HG03139 (cell line): ENCODE data around the gene SLC4A3.
"Not testable (repeated sequence)": the region's sequence is repeated elsewhere in the genome, so short reads cannot be mapped to it uniquely, and the experiment has no call there.

Source experiments
- ATAC-seq: cut with Tn5 transposase; IDR thresholded peaks from one replicate; pipeline ENCODE4 v1.9.1; 2021; ENCODE audit not compliant: unreplicated experiment

SLC4A3 gene

DNA sequence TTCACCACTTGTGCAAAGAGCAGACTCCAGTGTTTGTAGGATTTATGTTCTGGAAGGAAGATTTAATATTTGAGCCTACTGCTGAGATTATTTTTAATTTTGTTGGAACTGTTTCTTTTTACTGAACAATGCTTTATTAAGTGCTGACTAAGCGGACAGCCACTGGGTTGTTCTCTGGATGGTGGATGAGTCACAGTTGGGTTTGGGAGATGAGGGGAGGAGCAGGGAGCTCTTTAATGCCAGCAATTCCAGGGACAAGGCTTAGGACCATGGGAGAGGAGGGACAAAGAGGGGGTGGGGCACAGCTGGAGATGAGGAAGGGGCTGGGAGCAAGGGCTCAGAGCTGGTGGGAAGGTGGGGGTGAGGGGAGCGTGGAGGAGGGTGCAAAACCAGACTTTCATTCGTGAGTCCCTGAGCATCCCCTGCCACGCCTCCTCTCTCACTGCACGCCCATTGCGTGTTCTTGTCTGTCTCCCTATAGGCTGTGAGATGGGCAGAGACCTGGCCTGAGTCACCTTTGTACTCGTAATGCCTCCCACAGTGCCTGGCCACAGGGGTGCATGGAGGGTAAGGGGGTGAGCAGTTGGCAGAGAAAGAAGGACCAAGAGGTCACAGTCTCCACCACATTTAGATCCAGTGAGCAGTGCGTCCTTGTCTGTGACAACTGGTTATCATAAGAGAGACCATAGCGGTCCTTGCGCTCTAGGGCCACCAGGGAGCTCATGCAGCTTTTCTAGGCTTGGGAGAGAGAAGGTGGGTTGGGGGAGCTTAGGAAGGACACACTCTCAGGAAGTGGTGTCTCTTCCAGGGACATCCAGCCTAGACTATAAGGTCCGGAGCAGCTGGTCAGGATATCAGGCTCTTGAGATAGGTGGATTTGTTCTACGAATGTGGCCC lies 18.4 kb downstream of the SLC4A3 start:
- ATAC-seq: no peak

- no peak for ATAC-seq
Measured at GRCh38 chr2:219648176-219648575, 20.7 kb downstream of the SLC4A3 start.

DNA sequence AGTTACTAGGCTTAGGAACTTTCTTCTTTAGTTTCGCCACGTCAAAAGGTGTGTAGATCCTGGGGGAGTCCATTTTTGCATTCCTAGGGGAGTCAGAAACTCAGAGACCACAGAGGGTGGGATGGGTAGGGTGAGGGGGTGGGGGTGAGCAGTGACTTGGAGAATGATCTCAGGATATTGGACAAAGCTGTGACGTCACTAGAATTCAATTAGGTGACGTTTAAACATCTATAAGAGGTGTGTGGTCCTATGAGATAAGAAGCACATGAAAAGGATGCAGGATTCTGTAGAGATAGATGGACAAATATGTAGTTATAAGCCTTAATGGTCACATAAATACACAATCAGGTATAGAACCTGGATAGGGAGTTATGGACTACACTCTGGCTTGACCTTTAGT lies 21.5 kb downstream of the SLC4A3 start:
- no peak for ATAC-seq

- ATAC-seq: no peak
Measured at GRCh38 chr2:219650426-219651248, 23.2 kb downstream of the SLC4A3 start.

- not testable (repeated sequence) for ATAC-seq
Measured at GRCh38 chr2:219651656-219652055, 24.2 kb downstream of the SLC4A3 start.

DNA sequence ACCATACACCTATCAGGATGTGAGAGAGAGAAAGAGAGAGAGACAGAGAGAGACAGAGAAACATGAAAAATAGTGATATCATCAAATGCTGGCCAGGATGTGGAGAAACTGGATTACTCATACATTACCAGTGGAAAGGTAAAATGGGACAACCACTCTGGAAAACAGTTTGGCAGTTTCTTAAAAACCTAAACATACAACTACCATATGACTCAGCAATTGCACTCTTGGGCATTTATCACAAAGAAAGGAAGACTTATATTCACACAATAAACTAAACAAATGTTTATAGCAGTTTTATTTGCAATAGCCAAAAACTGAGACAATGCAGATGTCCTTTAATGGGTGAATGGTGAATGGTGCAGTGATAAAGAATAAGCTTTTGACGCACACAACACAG lies 29.1 kb downstream of the SLC4A3 start:
- no peak for ATAC-seq

- no peak for ATAC-seq
Measured at GRCh38 chr2:219658196-219658846, 30.9 kb downstream of the SLC4A3 start.

- ATAC-seq: no peak
Measured at GRCh38 chr2:219658874-219659273, 31.4 kb downstream of the SLC4A3 start.

DNA sequence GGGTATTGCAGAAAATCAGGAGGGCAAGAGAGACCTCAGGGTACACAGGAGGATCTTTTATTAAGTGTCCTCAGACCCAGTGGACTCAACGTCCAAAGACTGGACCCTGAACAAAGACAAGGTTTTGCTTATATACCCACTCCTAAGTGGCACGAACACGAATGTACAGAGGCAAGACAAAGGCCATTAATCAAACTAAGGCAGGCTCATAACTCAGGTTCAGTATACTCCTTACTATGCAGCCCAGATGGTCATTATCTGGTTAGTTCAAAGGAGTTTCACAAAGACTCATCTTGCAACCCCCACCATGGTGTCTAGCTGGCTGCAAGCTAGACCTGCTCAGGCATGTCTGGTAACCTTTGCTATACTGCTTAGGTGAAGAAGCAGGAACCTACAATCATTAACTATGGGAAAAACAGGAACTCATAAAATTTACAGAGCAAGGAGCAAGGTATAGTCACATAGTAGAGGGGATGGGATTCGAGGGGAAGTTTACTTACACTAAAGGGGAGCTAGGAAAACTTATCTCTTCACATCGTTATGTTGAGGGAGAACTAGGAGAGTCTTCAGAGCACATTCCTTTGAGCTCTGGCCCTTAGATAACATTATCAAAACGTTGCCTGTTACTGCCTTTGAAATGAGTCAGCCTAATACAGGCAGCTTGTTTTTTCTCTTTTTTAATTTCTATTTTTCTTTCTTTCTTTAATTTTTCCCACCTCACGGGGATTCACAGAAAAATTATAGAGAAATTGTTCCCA lies 33.9 kb downstream of the SLC4A3 start:
- ATAC-seq: peak; percentile 91

DNA sequence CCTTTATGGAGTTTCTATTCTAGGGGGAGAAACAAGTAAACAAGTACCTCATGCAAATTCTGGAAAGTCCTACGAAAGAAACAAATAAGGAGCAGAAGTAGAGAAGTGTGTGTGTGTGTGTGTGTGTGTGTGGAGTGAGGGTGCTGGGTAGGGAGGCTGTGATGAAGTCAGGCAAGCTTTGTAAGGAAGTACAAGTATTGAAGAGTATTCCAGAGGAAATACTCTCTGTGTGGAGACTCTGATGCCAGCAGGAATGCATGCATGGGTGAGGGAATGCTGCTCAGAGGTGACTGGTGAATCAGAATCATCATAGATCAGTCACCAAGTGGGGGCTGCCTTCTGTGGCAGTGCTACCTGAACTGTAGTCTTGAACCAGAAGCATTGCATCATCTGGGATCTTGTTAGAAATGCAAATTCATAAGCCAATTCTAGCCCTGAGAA lies 34.5 kb downstream of the SLC4A3 start:
- ATAC-seq: no peak

GRCh38 chr2:219662566-219662965 lies 35.1 kb downstream of the SLC4A3 start:
- ATAC-seq: no peak

- no peak for ATAC-seq
Measured at GRCh38 chr2:219663116-219663762, 35.8 kb downstream of the SLC4A3 start.

GRCh38 chr2:219664041-219664440 lies 36.6 kb downstream of the SLC4A3 start:
- no peak for ATAC-seq

GRCh38 chr2:219664944-219665343 lies 37.5 kb downstream of the SLC4A3 start:
- no peak for ATAC-seq

DNA sequence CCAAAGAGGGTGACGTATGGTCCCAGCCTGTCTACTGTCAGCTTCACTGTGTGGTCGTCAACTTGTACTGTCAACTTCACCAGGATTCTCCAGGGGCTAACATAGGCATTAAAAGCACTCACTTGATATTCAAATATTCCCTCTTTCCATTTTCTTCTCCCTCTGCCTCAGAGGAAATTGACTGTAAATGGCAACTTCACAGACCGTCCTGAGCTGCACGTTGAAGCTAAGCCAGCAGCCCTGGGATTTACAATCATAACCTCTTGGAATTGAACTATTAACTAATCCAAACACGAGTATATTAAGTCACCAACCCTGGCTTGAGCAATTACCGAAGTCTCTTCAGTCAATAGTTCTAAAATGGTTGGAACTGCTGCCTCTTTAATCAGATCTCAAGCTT lies 38.5 kb downstream of the SLC4A3 start:
- no peak for ATAC-seq

- no peak for ATAC-seq
Measured at GRCh38 chr2:219668316-219668715, 40.9 kb downstream of the SLC4A3 start.

DNA sequence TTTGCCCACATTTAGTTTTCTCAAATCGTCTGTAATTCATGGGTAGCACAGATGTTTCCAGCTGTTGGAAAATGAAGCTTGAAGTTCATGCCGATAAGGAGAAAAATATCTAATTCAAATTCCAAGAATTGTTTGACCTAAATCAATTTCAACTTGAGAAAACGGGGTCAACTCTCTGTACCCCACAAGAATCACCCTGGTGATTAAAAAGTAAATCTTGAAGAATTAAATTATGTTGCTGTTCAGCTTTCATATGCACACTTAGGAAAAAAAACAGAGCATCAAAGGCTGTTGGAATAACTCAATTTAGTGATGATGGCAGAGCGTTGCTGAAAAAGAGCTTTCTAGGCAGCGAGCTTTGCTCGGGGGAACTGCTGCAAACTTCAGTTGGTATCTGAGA lies 43.0 kb downstream of the SLC4A3 start:
- no peak for ATAC-seq

DNA sequence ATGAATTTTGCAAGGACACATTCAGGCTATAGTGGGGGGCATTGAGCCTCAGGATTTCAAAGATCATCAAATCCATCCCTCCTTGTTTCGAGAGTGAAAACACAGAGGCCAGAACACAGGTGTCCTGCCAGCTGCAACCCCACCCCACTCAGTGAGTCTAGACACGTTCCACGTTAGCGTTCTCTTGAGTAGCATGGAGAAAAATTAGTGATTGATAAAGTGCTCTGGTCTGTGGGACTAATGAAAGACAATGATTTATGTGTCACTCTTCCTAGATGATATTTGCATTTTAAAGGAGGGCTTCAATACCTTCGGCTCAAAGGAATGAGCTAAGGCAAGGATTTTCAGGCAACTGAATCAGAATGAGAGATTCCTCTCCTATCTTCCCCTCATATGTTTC lies 43.8 kb downstream of the SLC4A3 start:
- ATAC-seq: no peak

- ATAC-seq: no peak
Measured at GRCh38 chr2:219672406-219672805, 45.0 kb downstream of the SLC4A3 start.

DNA sequence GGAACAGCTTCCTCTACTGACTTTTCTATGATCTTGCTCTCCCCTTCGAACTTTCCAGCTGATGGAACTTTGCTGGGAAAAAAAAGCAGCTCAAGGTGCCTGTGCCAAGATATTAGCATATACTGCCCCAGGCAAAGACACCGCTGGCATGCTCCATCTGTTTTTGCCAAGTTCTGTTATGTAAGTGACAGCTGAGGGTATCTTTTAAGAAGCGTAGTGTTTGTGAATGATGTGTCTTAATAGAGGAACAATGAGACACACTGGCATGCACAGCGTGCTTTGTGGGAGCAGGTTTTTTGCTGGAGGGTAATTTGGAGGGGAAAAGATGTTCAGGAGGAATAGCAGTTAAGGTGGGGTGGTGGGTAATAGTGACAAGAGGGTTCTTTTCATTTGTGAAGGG lies 47.8 kb downstream of the SLC4A3 start:
- ATAC-seq: no peak
